GM23338 (cell line): ENCODE data around the gene TTYH1. TPM values are rescaled to one million over a fixed set of nuclear protein-coding genes. Genes with fewer than 3 reads are reported as not detected.

Experiments used
- ATAC-seq: fragments of 200-7000 bp; cut with Tn5 transposase; 3 replicates; pipeline ENCODE4 v1.9.1; 2020
- DNase-seq: peaks from one replicate; pipeline ENCODE4 v3.0.0-alpha.2; 2015; ENCODE audit warnings: low spot score
- H2AFZ ChIP-seq: fragments of 200-600 bp; sonication (generic); 2 replicates; pipeline ENCODE4 v1.8.0; 2016; ENCODE audit warnings: antibody characterized with exemption, mild to moderate bottlenecking, moderate library complexity
- H3F3A ChIP-seq: fragments of 200-600 bp; sonication (generic); replicated peaks from 2 replicates; pipeline ENCODE4 v1.8.0; 2017; ENCODE audit warnings: antibody characterized with exemption, mixed run types, low read depth
- H3K27ac ChIP-seq: fragments of 200-600 bp; sonication (generic); 2 replicates; pipeline ENCODE4 v1.6.1; 2016; ENCODE audit warnings: low read depth
- H3K27me3 ChIP-seq: fragments of 200-600 bp; sonication (generic); 2 replicates; pipeline ENCODE4 v1.8.0; 2016; ENCODE audit warnings: mild to moderate bottlenecking, mixed run types, moderate library complexity; ENCODE audit not compliant: insufficient read depth
- H3K36me3 ChIP-seq: fragments of 200-600 bp; sonication (generic); 2 replicates; pipeline ENCODE4 v1.8.0; 2016; ENCODE audit warnings: mild to moderate bottlenecking; ENCODE audit not compliant: insufficient read depth
- H3K4me1 ChIP-seq: fragments of 200-600 bp; sonication (generic); 2 replicates; pipeline ENCODE4 v1.8.0; 2016; ENCODE audit warnings: mild to moderate bottlenecking, moderate library complexity; ENCODE audit not compliant: insufficient read depth
- H3K4me2 ChIP-seq: fragments of 200-600 bp; sonication (generic); 2 replicates; pipeline ENCODE4 v1.7.1; 2017; ENCODE audit warnings: mixed run types
- H3K4me3 ChIP-seq: fragments of 200-600 bp; sonication (generic); 2 replicates; pipeline ENCODE4 v1.6.1; 2016; ENCODE audit warnings: mixed run types
- H3K79me2 ChIP-seq: fragments of 200-600 bp; sonication (generic); replicated peaks from 2 replicates; pipeline ENCODE4 v1.8.0; 2017; ENCODE audit warnings: mild to moderate bottlenecking; ENCODE audit not compliant: insufficient read depth
- H3K9me2 ChIP-seq: fragments of 200-600 bp; sonication (generic); 2 replicates; pipeline ENCODE4 v1.8.0; 2017; ENCODE audit not compliant: insufficient read depth
- H4K20me1 ChIP-seq: fragments of 200-600 bp; sonication (generic); replicated peaks from 2 replicates; pipeline ENCODE4 v1.8.0; 2017; ENCODE audit warnings: mild to moderate bottlenecking; ENCODE audit not compliant: insufficient read depth
- H3K27ac Mint-ChIP-seq: 2 replicates; pipeline ENCODE4 v1.8.0; 2020; ENCODE audit warnings: inconsistent platforms, mild to moderate bottlenecking, moderate library complexity, mixed read lengths
- H3K27me3 Mint-ChIP-seq: 3 replicates; pipeline ENCODE4 v1.8.0; 2022; ENCODE audit warnings: low read depth, mild to moderate bottlenecking, moderate library complexity, mixed read lengths, inconsistent platforms; ENCODE audit not compliant: insufficient read depth, poor library complexity
- H3K36me3 Mint-ChIP-seq: 3 replicates; pipeline ENCODE4 v1.8.0; 2021; ENCODE audit warnings: low read depth, mild to moderate bottlenecking, inconsistent platforms, moderate library complexity, mixed read lengths
- H3K4me1 Mint-ChIP-seq: 3 replicates; pipeline ENCODE4 v1.8.0; 2020; ENCODE audit warnings: mild to moderate bottlenecking, inconsistent platforms, mixed read lengths
- H3K4me3 Mint-ChIP-seq: 3 replicates; pipeline ENCODE4 v1.8.0; 2021; ENCODE audit warnings: moderate library complexity, mild to moderate bottlenecking, inconsistent platforms, mixed read lengths
- H3K9me3 Mint-ChIP-seq: 3 replicates; pipeline ENCODE4 v1.8.0; 2020; ENCODE audit warnings: moderate library complexity, mild to moderate bottlenecking, inconsistent platforms, mixed read lengths
- CREB1 ChIP-seq: fragments of 250-450 bp; sonication (Bioruptor Pico); IDR thresholded peaks from 2 replicates; pipeline ENCODE4 v1.5.0; 2020; ENCODE audit warnings: low read depth, mild to moderate bottlenecking, moderate library complexity
- EZH2 ChIP-seq: fragments of 200-600 bp; sonication (generic); IDR thresholded peaks from one replicate; pipeline ENCODE4 v1.8.0; 2017; ENCODE audit warnings: antibody characterized with exemption, mild to moderate bottlenecking, low read depth; ENCODE audit not compliant: unreplicated experiment
- EZH2phosphoT487 ChIP-seq: fragments of 200-600 bp; sonication (generic); IDR thresholded peaks from one replicate; pipeline ENCODE4 v1.8.1; 2018; ENCODE audit warnings: antibody characterized with exemption; ENCODE audit not compliant: unreplicated experiment
- JUNB ChIP-seq: IDR thresholded peaks from one replicate; pipeline ENCODE4 v1.6.1; 2016; ENCODE audit warnings: antibody characterized with exemption; ENCODE audit not compliant: unreplicated experiment
- NANOG ChIP-seq: IDR thresholded peaks from 2 replicates; pipeline ENCODE4 v1.6.1; 2016; ENCODE audit warnings: antibody characterized with exemption, borderline replicate concordance
- POLR2AphosphoS5 ChIP-seq: IDR thresholded peaks from 2 replicates; pipeline ENCODE4 v1.6.1; 2016; ENCODE audit warnings: antibody characterized with exemption, low read depth
- STAT1 ChIP-seq: IDR thresholded peaks from one replicate; pipeline ENCODE4 v1.6.1; 2016; ENCODE audit warnings: antibody characterized with exemption; ENCODE audit not compliant: unreplicated experiment
- ZNF114 ChIP-seq: fragments of 250-450 bp; sonication (Bioruptor Pico); IDR thresholded peaks from 2 replicates; pipeline ENCODE4 v1.5.0; 2020; ENCODE audit warnings: mild to moderate bottlenecking, moderate library complexity
- ZNF331 ChIP-seq: fragments of 250-450 bp; sonication (Bioruptor Pico); IDR thresholded peaks from 2 replicates; pipeline ENCODE4 v1.5.0; 2020; ENCODE audit warnings: low read depth, mild to moderate bottlenecking, moderate library complexity
- polyA plus RNA-seq: library from polyadenylated mRNA; unstranded; fragments of >200 nt; fragmentation: Nextera tagmentation; extraction: Ambion mirVana; gene quantifications from 2 replicates; pipeline ENCODE4 v1.2.1, GENCODE V29; 2016
- total RNA-seq: library from RNA; depleted of rRNA; stranded (reverse); fragments of >200 nt; shearing (Covaris generic); gene quantifications from 2 replicates; pipeline ENCODE4 v1.2.3, GENCODE V29; 2014
- TF ChIP-seq, protein P1 (sequence below): IDR thresholded peaks from one replicate; pipeline ENCODE4 v1.6.1; 2018; ENCODE audit warnings: antibody characterized with exemption; ENCODE audit not compliant: unreplicated experiment
- TF ChIP-seq, protein P2 (sequence below): fragments of 250-450 bp; sonication (Bioruptor Pico); IDR thresholded peaks from 2 replicates; pipeline ENCODE4 v1.5.0; 2020; ENCODE audit warnings: mild to moderate bottlenecking, moderate library complexity
- TF ChIP-seq, protein P3 (sequence below), 2 experiments: fragments of 200-600 bp in 1 of 2; sonication (generic) in 1 of 2; conservative IDR thresholded peaks; 2 replicates each; pipeline versions ENCODE4 v1.5.1 to v1.6.1; 2016 to 2017; ENCODE audit warnings: antibody characterized with exemption in 2 of 2, low read depth in 2 of 2, mild to moderate bottlenecking in 2 of 2, moderate library complexity in 1 of 2
- TF ChIP-seq, protein P4 (sequence below): IDR thresholded peaks from 2 replicates; pipeline ENCODE4 v1.6.1; 2016; ENCODE audit warnings: antibody characterized with exemption

TTYH1 gene
- total and polyA plus RNA-seq, 2 experiments from 2014 or later: 18.2 to 40.8 TPM

DNA sequence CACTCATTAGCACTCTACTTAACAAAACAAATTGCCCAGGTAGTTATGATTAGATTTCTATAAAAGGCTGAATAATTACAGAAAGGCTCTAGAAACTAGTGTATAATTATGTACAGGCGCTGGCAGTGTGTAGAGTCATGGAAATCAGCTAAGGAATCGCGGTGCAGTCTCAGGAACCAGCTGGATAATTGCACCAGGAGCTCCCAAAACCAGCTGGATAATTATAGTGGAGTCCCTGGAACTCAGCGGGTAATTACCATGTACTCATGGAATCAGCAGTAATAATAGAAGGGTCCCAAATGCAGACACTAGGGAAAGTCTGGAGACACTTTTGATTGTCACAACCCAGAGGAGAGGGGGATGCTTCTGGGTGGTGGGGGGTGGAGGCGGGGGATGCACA is 23.2 kb upstream of the TTYH1 start:
- Histone ChIP-seq H4K20me1 (no peaks in the 10 kb centered on the region; the same call in 1 of the 2 replicates), H3K9me2 (no peaks in the 10 kb centered on the region), H3K27ac (no peak overlapping the region), H2AFZ (no peak overlapping the region), H3K4me2 (peak overlapping the region; percentile 70; the same call in 1 of the 2 replicates), H3F3A (0 out of 2 replicates have a peak, but pooled peaks cover 3% of the 10 kb centered on the region), H3K4me3 (0 out of 2 replicates have a peak overlapping the region, but pooled peaks have one; percentile 30), H3K79me2 (no peaks in the 10 kb centered on the region), H3K36me3 (no peaks in the 10 kb centered on the region), H3K4me1 (peaks cover 13% of the 10 kb centered on the region), H3K27me3 (peaks cover 23% of the 10 kb centered on the region)
- ATAC-seq (no peak), DNase-seq (no peak)
- H3K36me3 Mint-ChIP-seq: no peaks in the 10 kb centered on the region
- H3K4me1 Mint-ChIP-seq: peaks cover 20% of the 10 kb centered on the region
- H3K4me3 Mint-ChIP-seq: peak overlapping the region; percentile 3; the same call in 1 of the 3 replicates
- H3K27ac Mint-ChIP-seq: no peak overlapping the region
- TF ChIP-seq ZNF114 (CRISPR knock-in tag): no peak
- TF ChIP-seq EZH2: no peak
- TF ChIP-seq STAT1: no peak
- TF ChIP-seq JUNB: no peak
- TF ChIP-seq CREB1 (CRISPR knock-in tag): no peak
- TF ChIP-seq, protein P1, sequence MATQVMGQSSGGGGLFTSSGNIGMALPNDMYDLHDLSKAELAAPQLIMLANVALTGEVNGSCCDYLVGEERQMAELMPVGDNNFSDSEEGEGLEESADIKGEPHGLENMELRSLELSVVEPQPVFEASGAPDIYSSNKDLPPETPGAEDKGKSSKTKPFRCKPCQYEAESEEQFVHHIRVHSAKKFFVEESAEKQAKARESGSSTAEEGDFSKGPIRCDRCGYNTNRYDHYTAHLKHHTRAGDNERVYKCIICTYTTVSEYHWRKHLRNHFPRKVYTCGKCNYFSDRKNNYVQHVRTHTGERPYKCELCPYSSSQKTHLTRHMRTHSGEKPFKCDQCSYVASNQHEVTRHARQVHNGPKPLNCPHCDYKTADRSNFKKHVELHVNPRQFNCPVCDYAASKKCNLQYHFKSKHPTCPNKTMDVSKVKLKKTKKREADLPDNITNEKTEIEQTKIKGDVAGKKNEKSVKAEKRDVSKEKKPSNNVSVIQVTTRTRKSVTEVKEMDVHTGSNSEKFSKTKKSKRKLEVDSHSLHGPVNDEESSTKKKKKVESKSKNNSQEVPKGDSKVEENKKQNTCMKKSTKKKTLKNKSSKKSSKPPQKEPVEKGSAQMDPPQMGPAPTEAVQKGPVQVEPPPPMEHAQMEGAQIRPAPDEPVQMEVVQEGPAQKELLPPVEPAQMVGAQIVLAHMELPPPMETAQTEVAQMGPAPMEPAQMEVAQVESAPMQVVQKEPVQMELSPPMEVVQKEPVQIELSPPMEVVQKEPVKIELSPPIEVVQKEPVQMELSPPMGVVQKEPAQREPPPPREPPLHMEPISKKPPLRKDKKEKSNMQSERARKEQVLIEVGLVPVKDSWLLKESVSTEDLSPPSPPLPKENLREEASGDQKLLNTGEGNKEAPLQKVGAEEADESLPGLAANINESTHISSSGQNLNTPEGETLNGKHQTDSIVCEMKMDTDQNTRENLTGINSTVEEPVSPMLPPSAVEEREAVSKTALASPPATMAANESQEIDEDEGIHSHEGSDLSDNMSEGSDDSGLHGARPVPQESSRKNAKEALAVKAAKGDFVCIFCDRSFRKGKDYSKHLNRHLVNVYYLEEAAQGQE: no peak
- no peak for TF ChIP-seq POLR2AphosphoS5
- no peak for TF ChIP-seq ZNF331
- TF ChIP-seq, protein P2, sequence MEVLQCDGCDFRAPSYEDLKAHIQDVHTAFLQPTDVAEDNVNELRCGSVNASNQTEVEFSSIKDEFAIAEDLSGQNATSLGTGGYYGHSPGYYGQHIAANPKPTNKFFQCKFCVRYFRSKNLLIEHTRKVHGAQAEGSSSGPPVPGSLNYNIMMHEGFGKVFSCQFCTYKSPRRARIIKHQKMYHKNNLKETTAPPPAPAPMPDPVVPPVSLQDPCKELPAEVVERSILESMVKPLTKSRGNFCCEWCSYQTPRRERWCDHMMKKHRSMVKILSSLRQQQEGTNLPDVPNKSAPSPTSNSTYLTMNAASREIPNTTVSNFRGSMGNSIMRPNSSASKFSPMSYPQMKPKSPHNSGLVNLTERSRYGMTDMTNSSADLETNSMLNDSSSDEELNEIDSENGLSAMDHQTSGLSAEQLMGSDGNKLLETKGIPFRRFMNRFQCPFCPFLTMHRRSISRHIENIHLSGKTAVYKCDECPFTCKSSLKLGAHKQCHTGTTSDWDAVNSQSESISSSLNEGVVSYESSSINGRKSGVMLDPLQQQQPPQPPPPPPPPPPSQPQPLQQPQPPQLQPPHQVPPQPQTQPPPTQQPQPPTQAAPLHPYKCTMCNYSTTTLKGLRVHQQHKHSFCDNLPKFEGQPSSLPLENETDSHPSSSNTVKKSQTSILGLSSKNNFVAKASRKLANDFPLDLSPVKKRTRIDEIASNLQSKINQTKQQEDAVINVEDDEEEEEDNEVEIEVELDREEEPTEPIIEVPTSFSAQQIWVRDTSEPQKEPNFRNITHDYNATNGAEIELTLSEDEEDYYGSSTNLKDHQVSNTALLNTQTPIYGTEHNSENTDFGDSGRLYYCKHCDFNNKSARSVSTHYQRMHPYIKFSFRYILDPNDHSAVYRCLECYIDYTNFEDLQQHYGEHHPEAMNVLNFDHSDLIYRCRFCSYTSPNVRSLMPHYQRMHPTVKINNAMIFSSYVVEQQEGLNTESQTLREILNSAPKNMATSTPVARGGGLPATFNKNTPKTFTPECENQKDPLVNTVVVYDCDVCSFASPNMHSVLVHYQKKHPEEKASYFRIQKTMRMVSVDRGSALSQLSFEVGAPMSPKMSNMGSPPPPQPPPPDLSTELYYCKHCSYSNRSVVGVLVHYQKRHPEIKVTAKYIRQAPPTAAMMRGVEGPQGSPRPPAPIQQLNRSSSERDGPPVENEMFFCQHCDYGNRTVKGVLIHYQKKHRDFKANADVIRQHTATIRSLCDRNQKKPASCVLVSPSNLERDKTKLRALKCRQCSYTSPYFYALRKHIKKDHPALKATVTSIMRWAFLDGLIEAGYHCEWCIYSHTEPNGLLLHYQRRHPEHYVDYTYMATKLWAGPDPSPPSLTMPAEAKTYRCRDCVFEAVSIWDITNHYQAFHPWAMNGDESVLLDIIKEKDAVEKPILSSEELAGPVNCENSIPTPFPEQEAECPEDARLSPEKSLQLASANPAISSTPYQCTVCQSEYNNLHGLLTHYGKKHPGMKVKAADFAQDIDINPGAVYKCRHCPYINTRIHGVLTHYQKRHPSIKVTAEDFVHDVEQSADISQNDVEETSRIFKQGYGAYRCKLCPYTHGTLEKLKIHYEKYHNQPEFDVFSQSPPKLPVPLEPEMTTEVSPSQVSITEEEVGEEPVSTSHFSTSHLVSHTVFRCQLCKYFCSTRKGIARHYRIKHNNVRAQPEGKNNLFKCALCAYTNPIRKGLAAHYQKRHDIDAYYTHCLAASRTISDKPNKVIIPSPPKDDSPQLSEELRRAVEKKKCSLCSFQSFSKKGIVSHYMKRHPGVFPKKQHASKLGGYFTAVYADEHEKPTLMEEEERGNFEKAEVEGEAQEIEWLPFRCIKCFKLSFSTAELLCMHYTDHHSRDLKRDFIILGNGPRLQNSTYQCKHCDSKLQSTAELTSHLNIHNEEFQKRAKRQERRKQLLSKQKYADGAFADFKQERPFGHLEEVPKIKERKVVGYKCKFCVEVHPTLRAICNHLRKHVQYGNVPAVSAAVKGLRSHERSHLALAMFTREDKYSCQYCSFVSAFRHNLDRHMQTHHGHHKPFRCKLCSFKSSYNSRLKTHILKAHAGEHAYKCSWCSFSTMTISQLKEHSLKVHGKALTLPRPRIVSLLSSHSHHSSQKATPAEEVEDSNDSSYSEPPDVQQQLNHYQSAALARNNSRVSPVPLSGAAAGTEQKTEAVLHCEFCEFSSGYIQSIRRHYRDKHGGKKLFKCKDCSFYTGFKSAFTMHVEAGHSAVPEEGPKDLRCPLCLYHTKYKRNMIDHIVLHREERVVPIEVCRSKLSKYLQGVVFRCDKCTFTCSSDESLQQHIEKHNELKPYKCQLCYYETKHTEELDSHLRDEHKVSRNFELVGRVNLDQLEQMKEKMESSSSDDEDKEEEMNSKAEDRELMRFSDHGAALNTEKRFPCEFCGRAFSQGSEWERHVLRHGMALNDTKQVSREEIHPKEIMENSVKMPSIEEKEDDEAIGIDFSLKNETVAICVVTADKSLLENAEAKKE (CRISPR knock-in tag): no peak
- TF ChIP-seq, protein P3, sequence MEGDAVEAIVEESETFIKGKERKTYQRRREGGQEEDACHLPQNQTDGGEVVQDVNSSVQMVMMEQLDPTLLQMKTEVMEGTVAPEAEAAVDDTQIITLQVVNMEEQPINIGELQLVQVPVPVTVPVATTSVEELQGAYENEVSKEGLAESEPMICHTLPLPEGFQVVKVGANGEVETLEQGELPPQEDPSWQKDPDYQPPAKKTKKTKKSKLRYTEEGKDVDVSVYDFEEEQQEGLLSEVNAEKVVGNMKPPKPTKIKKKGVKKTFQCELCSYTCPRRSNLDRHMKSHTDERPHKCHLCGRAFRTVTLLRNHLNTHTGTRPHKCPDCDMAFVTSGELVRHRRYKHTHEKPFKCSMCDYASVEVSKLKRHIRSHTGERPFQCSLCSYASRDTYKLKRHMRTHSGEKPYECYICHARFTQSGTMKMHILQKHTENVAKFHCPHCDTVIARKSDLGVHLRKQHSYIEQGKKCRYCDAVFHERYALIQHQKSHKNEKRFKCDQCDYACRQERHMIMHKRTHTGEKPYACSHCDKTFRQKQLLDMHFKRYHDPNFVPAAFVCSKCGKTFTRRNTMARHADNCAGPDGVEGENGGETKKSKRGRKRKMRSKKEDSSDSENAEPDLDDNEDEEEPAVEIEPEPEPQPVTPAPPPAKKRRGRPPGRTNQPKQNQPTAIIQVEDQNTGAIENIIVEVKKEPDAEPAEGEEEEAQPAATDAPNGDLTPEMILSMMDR (conservative IDR thresholded peaks at IDR 0.05; ENCODE audit: low read depth in 2 of 2): no peak
- TF ChIP-seq NANOG: no peak
- TF ChIP-seq EZH2phosphoT487: no peak
- TF ChIP-seq, protein P4, sequence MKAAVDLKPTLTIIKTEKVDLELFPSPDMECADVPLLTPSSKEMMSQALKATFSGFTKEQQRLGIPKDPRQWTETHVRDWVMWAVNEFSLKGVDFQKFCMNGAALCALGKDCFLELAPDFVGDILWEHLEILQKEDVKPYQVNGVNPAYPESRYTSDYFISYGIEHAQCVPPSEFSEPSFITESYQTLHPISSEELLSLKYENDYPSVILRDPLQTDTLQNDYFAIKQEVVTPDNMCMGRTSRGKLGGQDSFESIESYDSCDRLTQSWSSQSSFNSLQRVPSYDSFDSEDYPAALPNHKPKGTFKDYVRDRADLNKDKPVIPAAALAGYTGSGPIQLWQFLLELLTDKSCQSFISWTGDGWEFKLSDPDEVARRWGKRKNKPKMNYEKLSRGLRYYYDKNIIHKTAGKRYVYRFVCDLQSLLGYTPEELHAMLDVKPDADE: no peak
- H3K27me3 Mint-ChIP-seq: peaks cover 8% of the 10 kb centered on the region
- no peaks in the 10 kb centered on the region for H3K9me3 Mint-ChIP-seq
